Stimulated activated CD4-positive, alpha-beta T cell treated with anti-CD3 and anti-CD28 coated beads, Interleukin-12 subunit alpha, Interleukin-12 subunit beta, amount 100 ng/mL, for 48 hours (primary cell): ENCODE measurements around the gene RUBCNL.

ENCODE experiments used
- DNase-seq, 3 donors: peaks; one replicate each; pipeline ENCODE4 v3.0.0-alpha.2; 2020; ENCODE audit warnings: low read depth in 2 of 3, low spot score in 1 of 3

Gene RUBCNL

DNA sequence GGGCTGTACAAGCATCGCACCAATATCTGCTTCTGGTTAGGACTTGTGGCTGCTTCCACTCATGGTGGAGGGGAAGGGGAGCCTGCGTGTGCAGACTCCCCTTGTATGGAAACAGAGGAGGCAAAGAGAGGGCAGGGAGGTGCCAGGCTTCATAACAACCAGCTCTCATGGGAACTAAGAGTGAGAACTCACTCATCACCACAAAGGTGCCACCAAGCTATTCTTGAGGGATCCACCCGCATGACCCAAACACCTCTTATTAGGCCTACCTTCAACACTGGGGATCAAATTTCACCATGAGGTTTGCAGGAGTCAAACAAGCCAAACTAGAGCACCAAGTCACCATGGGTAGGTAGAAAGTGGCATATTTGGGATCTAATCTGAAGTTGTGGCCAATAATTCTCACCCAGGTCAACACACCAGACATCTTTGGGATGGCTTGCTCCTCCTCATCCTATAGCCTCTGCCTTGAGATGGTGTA, 46.4 kb downstream of the RUBCNL start:
- no peak for DNase-seq

DNA sequence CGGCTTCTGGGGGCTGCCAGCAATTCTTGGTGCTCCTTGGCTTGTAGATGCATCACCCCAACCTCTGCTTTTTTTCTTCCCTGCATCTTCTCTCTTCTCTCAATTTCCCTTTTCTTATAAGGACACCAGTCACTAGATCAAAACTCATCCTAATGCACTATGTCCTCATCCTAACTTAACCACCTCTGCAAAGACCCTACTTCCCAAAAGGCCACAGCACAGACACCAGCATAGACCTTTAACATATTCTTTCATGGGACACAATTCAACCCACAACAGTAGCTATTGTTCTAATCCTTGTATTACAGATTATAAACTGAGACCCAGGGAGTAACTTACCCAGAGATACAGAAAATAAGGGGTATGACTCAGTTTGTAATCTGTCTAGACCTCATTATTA, 47.0 kb downstream of the RUBCNL start:
- no peak for DNase-seq

DNA sequence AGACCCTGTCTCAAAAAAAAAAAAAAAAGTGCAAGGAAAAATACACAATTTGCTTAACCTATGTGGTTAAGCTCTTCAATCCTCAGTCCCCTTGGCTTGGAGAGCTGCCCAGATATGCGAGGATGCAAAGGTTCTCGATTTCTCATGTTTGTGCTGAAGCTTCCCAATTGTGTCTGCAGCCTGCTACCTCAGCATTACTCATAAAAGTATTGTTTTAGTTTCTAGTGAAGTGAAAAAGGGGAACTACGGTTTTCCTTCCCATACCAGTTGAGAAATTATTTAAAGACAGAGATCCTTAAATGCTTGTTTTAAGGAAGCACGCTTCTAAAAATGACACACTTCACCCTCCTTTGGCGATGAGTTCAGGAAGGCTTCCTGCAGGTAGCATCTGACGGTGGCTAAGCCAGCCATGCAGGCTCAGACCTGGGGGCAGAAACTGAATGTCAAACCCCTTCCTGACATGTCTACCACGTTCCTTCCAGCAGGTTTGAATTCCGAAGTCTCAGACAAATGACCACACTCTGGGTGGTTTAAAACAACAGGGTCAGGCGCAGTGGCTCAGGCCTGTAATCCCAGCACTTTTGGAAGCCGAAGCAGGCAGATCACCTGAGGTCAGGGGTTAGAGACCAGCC, 47.9 kb downstream of the RUBCNL start:
- no peak for DNase-seq

DNA sequence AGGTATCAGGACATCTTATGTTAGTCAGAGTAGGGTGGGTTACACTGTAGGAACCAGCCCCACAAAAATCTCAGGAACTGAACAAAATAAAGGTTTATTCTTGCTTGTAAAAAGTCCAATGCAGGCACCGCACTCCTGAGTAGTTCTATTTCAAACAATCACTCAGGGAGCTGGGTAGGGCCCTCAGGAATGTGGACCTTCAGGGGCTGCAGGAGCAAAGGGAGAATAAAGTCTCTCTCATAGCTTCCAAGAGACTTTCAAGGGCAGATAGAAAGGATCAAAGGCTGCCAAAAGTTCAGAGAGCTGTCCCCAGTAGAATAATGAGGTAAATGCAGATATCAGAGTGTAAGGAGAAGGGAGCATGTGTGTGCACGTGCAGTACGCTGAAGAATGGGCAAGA, 49.4 kb downstream of the RUBCNL start:
- no peak for DNase-seq

DNA sequence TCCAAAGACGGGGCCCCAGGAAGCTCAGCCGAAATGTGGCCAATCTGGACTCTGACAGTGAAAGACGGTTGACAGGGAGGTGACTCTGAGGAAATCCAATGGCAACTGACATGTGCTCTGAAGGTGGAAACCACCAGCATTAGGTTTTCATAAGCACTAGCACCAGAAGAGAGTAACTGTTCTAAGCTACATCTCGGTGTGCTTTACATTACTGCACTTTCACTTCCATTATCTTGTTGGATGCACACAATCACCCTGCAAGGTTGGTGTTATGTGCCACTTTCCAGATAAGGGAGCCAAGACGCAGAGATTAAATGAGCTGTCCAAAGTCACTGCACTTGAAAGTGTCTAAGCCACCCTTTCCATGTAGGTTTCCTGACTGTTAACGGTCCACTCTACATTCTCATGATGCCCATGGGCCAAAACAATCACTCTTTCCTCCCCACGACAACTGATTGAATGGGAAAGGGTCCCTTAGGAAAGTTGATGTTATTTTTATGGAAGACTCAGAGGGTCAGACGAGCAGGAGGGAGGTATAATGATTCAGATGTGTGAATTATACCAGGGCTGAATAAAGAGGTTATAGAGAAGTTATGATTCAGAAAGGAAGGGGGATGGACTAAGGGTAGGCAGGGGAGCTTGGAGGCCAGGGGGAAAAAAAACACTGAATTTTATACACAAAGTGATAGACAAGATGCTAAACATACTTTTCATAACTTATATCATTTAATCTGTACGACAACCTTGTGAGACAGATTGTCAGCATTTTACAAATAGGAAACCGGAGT, 52.8 kb downstream of the RUBCNL start:
- no peak for DNase-seq

DNA sequence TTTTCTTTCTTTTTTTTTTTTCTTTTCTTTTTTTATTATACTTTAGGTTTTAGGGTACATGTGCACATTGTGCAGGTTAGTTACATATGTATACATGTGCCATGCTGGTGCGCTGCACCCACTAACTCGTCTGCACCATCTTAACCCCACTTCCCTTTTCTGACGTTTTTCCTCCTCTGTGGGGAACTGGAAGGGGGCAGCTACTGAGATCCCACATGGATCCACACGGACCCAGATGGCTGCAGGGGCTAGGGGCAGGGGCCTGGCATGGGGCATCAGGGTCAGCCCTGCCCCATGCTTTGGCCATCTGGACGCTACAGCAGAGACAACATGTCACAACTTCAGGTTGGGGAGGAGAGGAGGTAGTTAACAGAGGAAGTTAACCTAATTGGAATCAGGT, 54.3 kb downstream of the RUBCNL start:
- no peak for DNase-seq

DNA sequence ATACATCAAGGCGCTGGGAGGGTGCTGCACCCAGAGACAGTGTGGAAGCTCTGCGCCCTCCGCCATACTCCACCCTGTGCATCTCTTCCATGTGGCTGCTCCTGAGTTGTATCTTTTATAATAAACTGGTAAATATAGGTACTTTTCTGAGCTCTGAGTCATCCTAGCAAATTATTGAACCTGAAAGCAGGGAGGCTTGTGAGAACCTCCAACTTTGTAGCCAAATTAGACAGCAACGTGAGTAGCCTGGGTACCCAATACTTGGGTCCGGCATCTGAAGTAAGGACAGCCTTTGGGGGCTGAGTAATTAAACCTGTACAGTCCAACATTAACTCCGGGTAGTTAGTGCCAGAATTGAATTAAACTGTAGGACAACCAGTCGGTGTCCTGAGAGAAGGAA, 57.4 kb downstream of the RUBCNL start:
- no peak for DNase-seq

DNA sequence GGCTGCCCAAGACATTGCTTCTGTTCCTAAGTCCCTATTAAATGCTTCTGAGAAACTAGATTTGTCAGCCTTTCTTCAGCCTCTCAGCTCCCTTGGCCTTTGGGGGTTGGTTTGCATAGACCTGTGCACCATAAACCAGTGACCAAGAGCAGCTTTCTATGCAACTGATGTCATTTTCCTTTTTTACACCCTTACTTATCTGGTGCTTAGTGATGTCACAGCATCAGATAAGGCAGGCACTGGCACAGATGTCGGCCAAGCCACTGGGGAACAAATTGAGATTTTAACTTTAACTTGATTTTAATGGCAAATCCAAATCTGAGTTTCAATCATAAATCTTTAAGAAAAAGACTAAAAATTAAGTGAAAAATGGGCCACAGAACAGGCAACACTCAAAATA, 59.8 kb downstream of the RUBCNL start:
- DNase-seq = no peak

DNA sequence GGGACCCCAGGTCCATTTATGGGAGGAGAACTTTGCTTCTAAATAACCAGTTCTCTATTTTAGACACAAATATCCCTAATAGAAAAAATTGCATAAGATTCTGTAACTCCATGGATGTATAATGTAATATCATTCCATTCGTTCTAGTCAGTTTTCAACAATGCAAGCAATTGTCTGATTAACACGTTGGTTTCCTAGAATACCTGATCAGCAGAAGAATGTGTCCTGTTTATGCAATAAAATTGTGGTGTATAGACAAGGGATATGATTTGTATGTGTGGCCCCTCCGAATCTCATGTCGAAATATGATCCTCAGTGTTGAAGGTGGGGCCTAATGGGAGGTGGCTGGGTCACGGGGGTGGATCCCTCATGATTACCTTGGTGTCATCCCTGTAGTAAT, 62.1 kb downstream of the RUBCNL start:
- DNase-seq = no peak

DNA sequence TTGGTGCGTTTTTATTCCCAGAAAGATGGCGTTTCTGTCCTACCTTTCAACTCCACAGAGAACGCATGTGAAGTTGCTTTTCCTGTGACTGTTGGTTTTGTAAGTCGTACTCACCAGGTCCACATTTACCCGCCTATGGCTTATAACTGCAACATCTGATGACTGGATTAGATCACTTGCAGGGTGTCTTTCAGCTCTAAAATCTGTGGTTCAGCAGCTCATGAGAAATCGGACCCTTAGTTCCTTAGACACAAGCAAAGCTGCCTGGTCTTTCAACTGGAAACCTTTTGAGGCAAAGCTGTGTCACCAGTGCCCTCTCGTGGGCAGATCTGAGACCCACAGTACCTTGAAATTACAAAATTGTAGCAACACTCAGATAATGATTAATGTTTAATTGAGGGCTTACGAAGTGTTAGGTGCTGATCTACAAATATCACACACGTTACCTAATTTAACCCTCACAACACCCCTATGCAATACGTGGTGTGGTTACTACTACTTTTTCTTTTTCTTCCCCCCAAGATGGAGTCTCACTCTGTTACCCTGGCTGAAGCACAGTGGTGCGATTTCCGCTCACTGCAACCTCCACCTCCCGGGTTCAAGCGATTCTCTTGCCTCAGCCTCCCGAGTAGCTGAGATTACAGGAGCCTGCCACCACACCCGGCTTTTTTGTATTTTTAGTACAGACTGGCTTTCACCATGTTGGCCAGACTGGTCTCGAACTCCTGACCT, 65.4 kb downstream of the RUBCNL start:
- DNase-seq = peak; percentile 53 to 70 (median 55)

DNA sequence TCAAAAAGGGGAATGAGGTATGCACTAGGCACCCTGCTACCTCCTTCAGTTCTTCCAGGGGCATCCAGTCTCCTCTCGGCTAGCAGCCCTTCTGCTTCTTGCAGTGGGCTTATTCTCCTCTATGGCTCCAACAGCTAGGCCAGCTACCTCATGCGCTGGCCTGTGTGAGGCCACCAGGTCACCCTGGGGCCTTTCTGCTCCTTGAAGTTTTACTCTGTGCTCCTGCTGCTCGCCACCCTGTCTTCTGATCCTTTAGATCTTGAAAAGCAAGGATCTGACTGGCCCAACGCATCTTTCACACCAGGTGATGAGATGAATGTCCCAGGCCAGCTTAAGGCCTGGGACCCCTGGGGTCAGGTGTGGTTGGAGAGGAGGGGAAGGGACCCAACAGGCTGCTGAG, 66.2 kb downstream of the RUBCNL start:
- no peak for DNase-seq

DNA sequence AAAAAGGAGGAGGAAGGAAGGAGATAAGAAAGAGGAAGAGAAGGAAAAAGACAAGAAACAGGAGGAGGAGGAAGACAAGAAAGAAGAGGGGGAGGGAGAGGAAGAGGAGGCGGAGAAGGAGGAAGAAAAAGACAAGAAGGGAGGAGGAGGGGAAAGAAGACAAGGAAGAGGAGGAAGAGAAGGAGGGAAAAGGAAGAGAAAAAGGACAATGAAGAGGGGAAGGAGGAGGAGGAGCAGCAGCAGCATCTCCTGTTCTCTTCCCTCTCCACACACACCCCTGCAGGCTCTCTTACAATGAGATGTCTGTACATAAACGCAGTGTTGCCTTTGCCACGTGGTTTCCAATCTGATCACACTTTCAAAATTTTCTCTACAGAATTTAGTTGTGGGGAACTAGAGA, 66.6 kb downstream of the RUBCNL start:
- no peak for DNase-seq

DNA sequence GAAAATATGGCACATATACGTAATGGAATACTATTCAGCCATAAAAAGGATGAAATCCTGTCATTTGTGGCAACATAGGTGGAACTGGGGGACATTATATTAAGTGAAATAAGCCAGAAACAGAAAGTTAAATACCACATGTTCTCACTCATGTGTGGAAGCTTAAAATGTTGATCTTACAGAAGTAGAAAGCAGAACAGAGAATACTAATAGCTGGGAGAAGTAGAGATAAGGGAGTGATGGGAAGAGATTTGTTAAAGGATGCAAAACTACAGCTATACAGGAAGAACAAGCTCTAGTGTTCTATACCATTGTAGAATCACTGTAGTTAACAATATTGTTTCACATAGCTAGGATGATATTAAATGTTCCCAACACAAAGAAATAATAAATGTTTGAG, 68.1 kb downstream of the RUBCNL start:
- DNase-seq = no peak

DNA sequence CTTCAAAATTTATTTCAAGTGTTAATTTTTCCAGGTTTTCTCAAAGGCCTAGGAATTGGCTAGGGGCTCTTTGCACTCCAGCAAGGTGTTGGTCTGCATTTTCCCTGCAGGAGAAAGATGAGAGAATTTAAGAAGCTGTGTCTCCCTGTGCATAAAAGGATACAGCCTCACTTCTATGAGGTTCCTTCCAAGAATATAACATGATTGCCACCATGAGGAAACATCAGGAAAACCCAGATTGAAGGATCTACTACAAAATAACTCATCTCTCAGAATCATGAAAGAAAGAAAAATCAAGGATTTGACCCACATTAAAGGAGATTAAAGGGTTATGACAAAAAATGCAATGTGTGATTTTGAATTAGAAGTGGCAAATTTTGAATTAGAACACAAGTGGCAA, 69.9 kb downstream of the RUBCNL start:
- no peak for DNase-seq

DNA sequence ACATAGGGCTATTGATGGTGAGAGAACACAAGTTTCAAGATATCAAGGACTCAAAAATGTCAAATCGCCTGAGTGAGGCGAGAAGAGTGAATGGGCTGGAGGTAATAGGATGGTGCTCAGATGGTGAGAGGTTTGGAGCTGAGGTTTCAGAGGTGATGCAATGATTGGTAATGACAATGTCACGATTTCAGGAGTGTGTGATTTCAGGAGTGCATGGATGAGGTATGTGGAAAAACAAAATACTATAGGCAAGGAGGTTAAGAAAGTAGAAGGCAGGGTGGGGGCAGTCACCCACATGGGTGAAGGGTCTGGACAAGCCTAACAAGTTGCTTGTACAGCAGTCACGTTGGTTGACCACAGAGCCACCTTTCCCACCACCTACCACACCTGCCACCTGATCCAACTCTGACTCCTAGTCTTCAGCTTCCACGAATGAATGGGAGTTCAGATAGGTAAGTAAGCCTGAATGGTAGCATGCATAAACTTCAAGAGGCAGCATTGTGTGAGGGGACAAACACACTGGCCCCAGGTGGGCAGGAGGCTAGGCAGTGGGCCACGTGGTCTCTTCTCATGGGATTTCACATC, 71.5 kb downstream of the RUBCNL start:
- no peak for DNase-seq

DNA sequence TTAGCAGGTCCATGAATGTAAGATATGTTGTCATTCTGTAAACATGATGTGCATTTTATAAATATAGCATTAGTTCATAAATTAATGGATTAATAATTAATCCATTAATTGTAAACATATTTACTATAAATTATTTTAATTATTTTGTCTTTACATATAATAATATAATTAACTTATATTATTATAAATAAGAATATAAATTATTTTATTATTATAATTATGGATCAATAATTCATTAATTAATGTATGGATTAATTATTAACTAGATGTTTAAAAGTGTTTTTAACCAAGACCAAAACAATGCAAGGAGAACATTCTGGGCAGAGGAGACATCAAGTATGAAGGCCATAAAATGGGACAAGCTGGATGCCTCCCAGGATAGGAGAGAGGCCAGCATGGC, 72.0 kb downstream of the RUBCNL start:
- DNase-seq = no peak

DNA sequence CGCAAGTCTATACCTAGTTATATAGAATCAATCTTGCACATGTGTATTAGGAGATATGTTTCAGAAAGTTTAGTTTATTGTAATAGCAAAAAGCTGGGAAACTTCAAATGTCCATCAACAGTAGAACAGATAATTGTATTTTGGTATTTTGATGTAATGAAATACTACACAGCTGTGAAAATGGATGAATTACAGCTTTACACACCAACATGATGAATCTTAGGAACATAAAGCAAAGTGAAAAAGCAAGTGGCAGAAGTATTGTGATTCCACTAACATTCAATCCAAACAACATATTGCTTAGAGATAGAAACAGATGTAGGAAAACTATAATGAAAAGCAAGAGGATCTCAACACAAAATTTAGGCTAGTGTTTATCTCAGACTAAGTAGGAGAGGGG, 72.5 kb downstream of the RUBCNL start:
- DNase-seq = no peak

DNA sequence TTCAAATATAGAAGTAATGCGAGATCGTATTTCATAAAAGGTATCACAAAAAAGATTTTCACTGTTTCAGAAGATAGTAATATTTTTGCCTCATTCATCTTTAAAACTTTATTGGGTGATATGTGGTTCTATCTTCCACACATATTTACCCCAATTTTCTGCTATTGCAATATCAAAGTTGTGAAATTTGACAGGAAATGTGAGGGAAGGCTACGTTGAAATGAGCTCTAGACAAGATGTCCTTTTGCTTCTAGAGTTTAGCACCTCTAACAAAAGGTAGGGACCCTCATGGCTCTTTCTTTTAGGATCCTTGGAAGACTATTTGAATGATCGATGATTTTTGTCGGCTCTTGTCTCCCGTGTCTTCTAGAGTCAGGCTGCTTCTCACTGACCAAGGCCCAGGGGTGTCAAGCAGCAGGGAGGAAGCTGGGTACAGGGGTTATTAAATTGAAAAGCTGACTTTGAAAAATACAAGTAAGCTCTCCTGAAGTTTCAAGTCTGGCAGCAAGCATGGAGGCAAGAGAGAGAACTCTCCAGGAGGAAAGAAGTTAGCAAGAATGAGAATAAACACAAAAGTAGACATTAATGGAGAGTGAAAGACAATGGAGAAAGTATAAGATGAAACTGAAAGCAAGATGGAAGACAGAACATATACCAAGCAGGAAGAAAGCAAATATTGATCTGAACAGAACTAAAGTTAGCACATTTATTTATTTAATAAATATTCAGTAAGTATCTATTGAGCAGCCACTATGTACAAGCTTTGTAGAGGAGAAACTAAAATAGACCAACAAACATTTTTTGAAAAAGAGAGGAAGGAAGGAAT, 73.4 kb downstream of the RUBCNL start:
- no peak for DNase-seq

DNA sequence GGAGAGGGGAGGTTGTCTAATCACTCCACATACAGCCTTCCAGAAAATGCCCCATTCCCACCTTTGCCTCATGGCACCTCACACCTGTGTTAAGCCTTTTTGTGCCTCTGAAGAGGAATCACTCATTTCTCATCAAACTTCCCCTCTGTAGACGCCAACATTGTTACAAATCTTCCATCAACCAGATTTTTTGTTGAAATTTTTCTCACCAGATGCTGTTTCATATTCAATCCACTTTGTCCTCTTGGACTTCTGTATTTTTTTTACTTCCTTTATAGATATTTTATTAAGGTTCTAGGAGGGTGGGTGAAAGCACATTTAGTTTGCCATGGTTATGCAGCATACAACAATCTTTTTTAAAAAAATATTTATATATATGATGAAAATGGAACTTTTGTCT, 74.0 kb downstream of the RUBCNL start:
- DNase-seq = no peak

DNA sequence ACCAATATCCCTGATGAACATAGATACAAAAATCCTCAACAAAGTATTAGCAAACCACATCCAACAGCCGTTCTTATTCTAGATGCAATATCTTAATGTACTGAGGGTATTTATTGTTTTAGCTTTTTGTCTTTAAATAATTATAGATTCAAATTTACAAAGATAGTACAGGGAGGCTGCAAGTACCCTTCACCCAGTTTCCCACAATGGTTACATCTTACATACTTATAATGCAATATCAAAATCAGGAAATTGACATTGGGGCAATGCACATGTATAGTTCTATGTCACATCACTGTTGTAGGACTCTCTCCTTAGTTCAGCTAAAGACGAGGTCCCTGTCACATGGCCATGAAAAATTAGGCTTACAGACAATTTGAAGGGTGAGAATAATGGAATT, 75.8 kb downstream of the RUBCNL start:
- no peak for DNase-seq

DNA sequence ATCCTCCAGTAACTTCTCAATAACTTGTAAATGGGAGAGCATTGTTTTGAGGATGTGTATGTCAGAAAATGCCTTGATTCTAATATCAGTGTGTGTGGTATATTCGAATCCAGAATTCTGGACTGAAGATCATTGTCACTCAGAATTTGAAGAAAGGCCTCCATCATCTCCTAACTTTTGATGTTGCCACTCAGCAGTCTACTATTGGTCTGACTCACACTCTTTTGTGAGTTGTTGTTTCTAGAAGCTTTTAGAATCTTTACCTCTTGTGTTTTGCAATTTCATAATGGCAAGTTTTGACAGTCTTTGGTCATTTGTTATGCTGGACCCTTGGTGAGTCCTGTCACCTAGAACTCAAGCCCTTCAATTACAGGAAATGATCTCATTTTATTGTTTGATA, 77.0 kb downstream of the RUBCNL start:
- no peak for DNase-seq
